K562 (cell line): Measurements from ENCODE around the gene ADNP2. TPM values are rescaled to one million over a fixed set of nuclear protein-coding genes. Genes with fewer than 3 reads are reported as not detected.

Experiments
- ATAC-seq: fragments of 200-7000 bp; cut with Tn5 transposase; 3 replicates; pipeline ENCODE4 v1.9.1; 2020; ENCODE audit warnings: moderate library complexity
- BruUV-seq: library from RNA; stranded (reverse); fragments of 400-500 nt; replicated peaks from 2 replicates; lab custom pipeline; 2021; lab: Mats Ljungman, UMichigan
- CTCF ChIA-PET: fragments of 300-600 bp; formaldehyde crosslinking; extraction: SDS; loops from one replicate; lab custom pipeline; 2021; ENCODE audit warnings: low intra/inter-chr PET ratio; lab: Yijun Ruan, JAX
- POLR2A ChIA-PET: fragments of 300-600, 350-650 bp; sonication (Branson Sonifier 250); formaldehyde crosslinking; extraction: SDS; loops from one replicate; lab custom pipeline; 2021; ENCODE audit warnings: antibody characterized with exemption, inconsistent platforms; lab: Yijun Ruan, JAX
- DNase-seq, 4 experiments: peaks; one replicate each; pipeline versions ENCODE4 v3.0.0 to v3.0.0-alpha.2; 2011 to 2018; ENCODE audit warnings: low spot score in 3 of 4, mixed read lengths in 3 of 4; ENCODE audit errors: extremely low read depth in 1 of 4
- FAIRE-seq: peaks from 2 replicates; lab custom pipeline; 2011; peaks lifted over from hg19 to GRCh38; lab: Jason Lieb, UNC
- H2AFZ ChIP-seq: 2 replicates; pipeline ENCODE4 v1.6.0; 2011; ENCODE audit warnings: low read depth, low read length, control low read depth, inconsistent platforms
- H3K27ac ChIP-seq: fragments of 200-600 bp; 3 replicates; pipeline ENCODE4 v1.8.0; 2011; ENCODE audit warnings: low read depth, mild to moderate bottlenecking, control low read depth, inconsistent platforms, low read length, moderate library complexity, mixed read lengths; ENCODE audit errors: extremely low read depth
- H3K27me3 ChIP-seq, 2 experiments: fragments of 300-600 bp in 1 of 2; 2 replicates in 1 of 2; 3 replicates in 1 of 2; pipeline versions ENCODE4 v1.6.0 to v1.8.0; 2011; ENCODE audit warnings: inconsistent platforms in 2 of 2, low read length in 2 of 2, mild to moderate bottlenecking in 1 of 2, mixed read lengths in 1 of 2, moderate library complexity in 1 of 2; ENCODE audit not compliant: control insufficient read depth in 2 of 2, insufficient read depth in 2 of 2
- H3K36me3 ChIP-seq: fragments of 300-600 bp; 3 replicates; pipeline ENCODE4 v1.8.0; 2011; ENCODE audit warnings: mild to moderate bottlenecking, low read length, inconsistent platforms; ENCODE audit not compliant: control insufficient read depth, insufficient read depth
- H3K4me1 ChIP-seq, 2 experiments: fragments of 200-600 bp in 1 of 2; replicated peaks in 1 of 2; 2 replicates in 1 of 2; 3 replicates in 1 of 2; pipeline versions ENCODE4 v1.5.1 to v1.8.0; 2011; ENCODE audit warnings: inconsistent platforms in 2 of 2, low read length in 2 of 2, mild to moderate bottlenecking in 1 of 2, mixed read lengths in 1 of 2, moderate library complexity in 1 of 2; ENCODE audit not compliant: control insufficient read depth in 2 of 2, insufficient read depth in 2 of 2
- H3K4me2 ChIP-seq: 2 replicates; pipeline ENCODE4 v1.6.1; 2011; ENCODE audit warnings: low read length, control low read depth, inconsistent platforms, mixed read lengths; ENCODE audit not compliant: insufficient read depth
- H3K4me3 ChIP-seq: fragments of 200-600 bp; sonication (generic), shearing (Covaris generic); 2 replicates; pipeline ENCODE4 v1.5.1; 2016; ENCODE audit warnings: control low read depth, inconsistent platforms
- H3K79me2 ChIP-seq: fragments of 200-600 bp; 3 replicates; pipeline ENCODE4 v1.8.0; 2011; ENCODE audit warnings: low read length, inconsistent platforms; ENCODE audit not compliant: control insufficient read depth, insufficient read depth
- H3K9ac ChIP-seq, 2 experiments: 2 replicates each; pipeline versions ENCODE4 v1.6.0 to v1.6.1; 2011; ENCODE audit warnings: low read depth in 2 of 2, low read length in 2 of 2, control low read depth in 1 of 2, inconsistent platforms in 1 of 2, mild to moderate bottlenecking in 1 of 2, mixed read lengths in 1 of 2; ENCODE audit not compliant: insufficient read depth in 1 of 2
- H3K9me1 ChIP-seq: one replicate; pipeline ENCODE4 v1.6.0; 2011; ENCODE audit warnings: inconsistent platforms, mild to moderate bottlenecking, low read length, moderate library complexity; ENCODE audit not compliant: control insufficient read depth, insufficient read depth
- H3K9me3 ChIP-seq: replicated peaks from 2 replicates; pipeline ENCODE4 v1.5.1; 2011; ENCODE audit warnings: low read depth, low read length, inconsistent platforms; ENCODE audit not compliant: control insufficient read depth, insufficient read depth
- H4K20me1 ChIP-seq: replicated peaks from 2 replicates; pipeline ENCODE4 v1.6.1; 2011; ENCODE audit warnings: low read length, inconsistent platforms, mixed read lengths; ENCODE audit not compliant: control insufficient read depth, insufficient read depth
- DLX4 ChIP-seq: fragments of 250-450 bp; sonication (Bioruptor Pico); IDR thresholded peaks from 2 replicates; pipeline ENCODE4 v1.6.1; 2021; ENCODE audit warnings: mild to moderate bottlenecking
- JUND ChIP-seq, 2 experiments: IDR thresholded peaks; 2 replicates in 1 of 2; 3 replicates in 1 of 2; pipeline ENCODE4 v1.6.1; 2011; ENCODE audit warnings: borderline replicate concordance in 2 of 2, low read depth in 2 of 2, low read length in 2 of 2, improper control_type of control experiment in 1 of 2, missing biosample characterization in 1 of 2, missing genetic modification characterization in 1 of 2, missing genetic modification reagents in 1 of 2
- KLF13 ChIP-seq: fragments of 450-650 bp; IDR thresholded peaks from 2 replicates; pipeline ENCODE4 v1.6.1; 2016; ENCODE audit warnings: missing genetic modification characterization, low read depth, mild to moderate bottlenecking, missing compliant biosample characterization, moderate library complexity, borderline replicate concordance
- KLF6 ChIP-seq: fragments of 250-450 bp; sonication (Bioruptor Pico); IDR thresholded peaks from 2 replicates; pipeline ENCODE4 v1.4.0; 2020; ENCODE audit warnings: mild to moderate bottlenecking, moderate library complexity, borderline replicate concordance
- MTA2 ChIP-seq: fragments of 450-650 bp; IDR thresholded peaks from 2 replicates; pipeline ENCODE4 v1.6.1; 2016; ENCODE audit warnings: low read depth
- NELFE ChIP-seq: IDR thresholded peaks from 2 replicates; pipeline ENCODE4 v1.6.1; 2011; ENCODE audit warnings: mild to moderate bottlenecking; ENCODE audit not compliant: insufficient read depth, insufficient read length
- RBM25 ChIP-seq: fragments of 200-400 bp; formaldehyde crosslinking; IDR thresholded peaks from 2 replicates; pipeline ENCODE4 v1.6.1; 2018; ENCODE audit warnings: low read length, low read depth, moderate library complexity; ENCODE audit not compliant: severe bottlenecking
- TCF7 ChIP-seq: sonication (generic); IDR thresholded peaks from 2 replicates; pipeline ENCODE4 v1.6.1; 2016; ENCODE audit warnings: antibody characterized with exemption, borderline replicate concordance
- ZNF57 ChIP-seq: fragments of 450-650 bp; formaldehyde crosslinking; IDR thresholded peaks from 2 replicates; pipeline ENCODE4 v1.4.0; 2020; ENCODE audit warnings: mild to moderate bottlenecking, moderate library complexity
- WGBS: fragments of 100-300 bp; shearing (Covaris generic); methylation state at CpG from one replicate; pipeline ENCODE4 v1.1.6; 2016; ENCODE audit warnings: low coverage, mixed read lengths; ENCODE audit not compliant: insufficient coverage; ENCODE audit errors: missing lambda C conversion rate; 5-methylcytosine and 5-hydroxymethylcytosine counted together
- in situ Hi-C: fragments of 300-500 bp; cut with MboI; formaldehyde crosslinking; loops from 4 replicates; pipeline ENCODE4 v1.15.0; 2018; ENCODE audit warnings: inconsistent platforms, mixed read lengths
- intact Hi-C: fragments of 100-400 bp; cut with micrococcal nuclease; formaldehyde crosslinking; loops from 2 replicates; pipeline ENCODE4 v1.14.2; 2022
- polyA plus RNA-seq, 8 experiments: library from polyadenylated mRNA; depleted of rRNA in 4 of 8; stranded (reverse) in 5 of 8; unstranded in 3 of 8; fragments of >200 nt; fragmentation: Nextera tagmentation in 2 of 8; fragmentation: Illumina TruSeq in 1 of 8; extraction: Ambion mirVana in 2 of 8; extraction: Trizol in 1 of 8; gene quantifications; 2 replicates each; pipeline versions ENCODE4 v1.2.1 to v1.2.3, GENCODE V29; 2011 to 2014; ENCODE audit warnings: inconsistent platforms in 1 of 8, missing spikeins in 1 of 8
- total RNA-seq, 7 experiments: library from RNA; depleted of rRNA in 6 of 7; stranded (reverse); fragments of >200 nt in 6 of 7; fragmentation: Illumina TruSeq in 2 of 7; extraction: Trizol in 2 of 7; gene quantifications; 2 replicates each; pipeline versions ENCODE4 v1.2.1 to v1.2.3, GENCODE V29; 2011 to 2021; ENCODE audit warnings: low replicate concordance in 1 of 7

Gene ADNP2
- total and polyA plus RNA-seq, 9 of the 15 experiments (the other 6 are each of a cell fraction or from before 2014, with no cell fraction given) = 5.8 to 24.3 (median 16.0) TPM

GRCh38 chr18:80107426-80107825, 1.6 kb upstream of the ADNP2 start:
- Histone ChIP-seq H3K4me2 (no peak overlapping the region), H3K9me1 (no peaks in the 10 kb centered on the region), H3K4me3 (no peak overlapping the region), H3K4me1 (peaks cover 23 to 40% of the 10 kb centered on the region in 2 experiments; a peak in 4 of 5 replicates), H2AFZ (no peak overlapping the region), H3K9me3 (no peaks in the 10 kb centered on the region; the same call in 1 of the 2 replicates), H4K20me1 (peaks cover 12% of the 10 kb centered on the region), H3K27me3 (no peaks in the 10 kb centered on the region), H3K27ac (no peak overlapping the region), H3K79me2 (peaks cover 30% of the 10 kb centered on the region), H3K9ac (no peak overlapping the region), H3K36me3 (peaks cover 13% of the 10 kb centered on the region; the same call in 2 of the 3 replicates)
- no TSS peak for BruUV-seq
- ChIA-PET CTCF (no interaction called here), POLR2A (no interaction called here)
- intact Hi-C loops = loop anchor here (5.0 kb wide), 1 partner anchor 70 kb away; no protein-coding TSS in a partner anchor
- no CpG with 5 or more reads among the region's 10 CpGs for WGBS
- no peak for FAIRE-seq
- DNase-seq = no peak
- in situ Hi-C loops = no loop called here
- TF ChIP-seq ZNF57 (no peak), KLF6 (CRISPR knock-in tag) (no peak), KLF13 (tag) (no peak), MTA2 (no peak), NELFE (no peak), TCF7 (no peak), DLX4 (CRISPR knock-in tag) (no peak), RBM25 (no peak), JUND (IDR thresholded peaks at IDR 0.05; ENCODE audit: borderline replicate concordance, low read depth, low read length) (no peak), JUND (tag; IDR thresholded peaks at IDR 0.05; ENCODE audit: borderline replicate concordance, low read depth, low read length) (no peak)
- ATAC-seq = no peak
